Adrenal gland (tissue), 12 donors: ENCODE results near the gene HDLBP. TPM values are rescaled to one million over a fixed set of nuclear protein-coding genes. Genes with fewer than 3 reads are reported as not detected.

Experiments used
- DNase-seq, 7 donors: peaks; one replicate each; pipeline ENCODE4 v3.0.0-alpha.2; 2019 to 2020
- H3K27ac ChIP-seq, 5 donors: fragments of 200-600 bp; sonication (generic) in 4 of 5; 1 replicate in 3 of 5; 2 replicates in 2 of 5; pipeline versions ENCODE4 v1.5.1 to v1.8.0; 2016 to 2020; ENCODE audit warnings: mild to moderate bottlenecking in 1 of 5
- H3K27me3 ChIP-seq: fragments of 200-600 bp; 2 replicates; pipeline ENCODE4 v1.8.0; 2021
- H3K36me3 ChIP-seq, 2 donors: fragments of 200-600 bp; replicated peaks in 1 of 2; 1 replicate in 1 of 2; 2 replicates in 1 of 2; pipeline versions ENCODE4 v1.5.1 to v1.8.0; 2018 to 2022
- H3K4me1 ChIP-seq, 2 donors: fragments of 200-600 bp; replicated peaks in 1 of 2; 1 replicate in 1 of 2; 2 replicates in 1 of 2; pipeline versions ENCODE4 v1.5.1 to v1.8.0; 2018 to 2021
- H3K4me3 ChIP-seq, 4 donors: fragments of 200-600 bp; sonication (generic) in 3 of 4; one replicate each; pipeline ENCODE4 v1.5.1; 2016 to 2018
- H3K9me3 ChIP-seq, 3 donors: fragments of 200-600 bp; sonication (generic) in 1 of 3; replicated peaks in 1 of 3; 1 replicate in 2 of 3; 2 replicates in 1 of 3; pipeline versions ENCODE4 v1.5.1 to v1.8.0; 2016 to 2021
- CTCF ChIP-seq, 6 experiments: fragments of 450-650 bp in 4 of 6; fragments of 200-600 bp in 2 of 6; sonication (generic) in 1 of 6; IDR thresholded peaks; 1 replicate in 5 of 6; 2 replicates in 1 of 6; pipeline versions ENCODE4 v1.5.1 to v1.8.0; 2016 to 2021; ENCODE audit warnings: antibody characterized with exemption in 6 of 6, mild to moderate bottlenecking in 2 of 6, moderate library complexity in 1 of 6
- POLR2A ChIP-seq, 2 donors: fragments of 450-650 bp; IDR thresholded peaks; one replicate each; pipeline ENCODE4 v1.6.1; 2017; ENCODE audit warnings: antibody characterized with exemption in 2 of 2, mild to moderate bottlenecking in 2 of 2, moderate library complexity in 1 of 2
- WGBS, 4 donors: extraction: QIAGEN DNeasy Blood & Tissue Kit in 2 of 4; methylation state at CpG; one replicate each; pipeline versions ENCODE4 v1.1.5 to v1.1.7; 2013 to 2017; 5-methylcytosine and 5-hydroxymethylcytosine counted together
- intact Hi-C, 2 donors: fragments of 100-400 bp; cut with DNase I; formaldehyde crosslinking; loops; one replicate each; pipeline versions ENCODE4 v1.14.1 to v1.15.0; 2022 to 2023
- polyA plus RNA-seq, 3 donors: library from polyadenylated mRNA; stranded (reverse); fragments of 200-250 nt in 2 of 3; fragments of 350-450 nt in 1 of 3; fragmentation: Illumina TruSeq in 1 of 3; extraction: RNeasy Lipid Tissue Mini Kit (QIAGEN cat#74804) in 1 of 3; gene quantifications; one replicate each; pipeline ENCODE4 v1.2.3, GENCODE V29; 2013 to 2014
- total RNA-seq, 9 donors: library from RNA; depleted of rRNA in 4 of 9; stranded (reverse); fragments of >200 nt in 4 of 9; fragments of 120-200 nt in 1 of 9; fragmentation: NEBNext Ultra II Directional in 1 of 9; extraction: Animal tissue kit (Norgen Biotek cat#: 25700) in 1 of 9; gene quantifications; one replicate each; pipeline versions ENCODE4 v1.1.0 to v1.2.4, GENCODE V29; 2013 to 2023
- donor health status: healthy with polysubstance abuse.
- donor health status: Bipolar disorder and iron deficiency.
- donor health status: DM: yes; HTN: yes; CAD: no.
- donor health status: DM: no; HTN: no; CAD: no.
- donor health status: DM: no; HTN: no; CAD: no.
- donor health status: DM: yes; HTN: yes; CAD: no.

HDLBP gene
- total and polyA plus RNA-seq, 12 donors: 295 to 880 (median 454) TPM

GRCh38 chr2:241263061-241263460 is 52.4 kb downstream of the HDLBP start:
- peak in 1 of 7 donors; percentile 41 for DNase-seq
- H3K27me3 ChIP-seq: no peaks in the 10 kb centered on the region
- intact Hi-C loops: loop anchor here in 1 of 2 donors (10.0 kb wide), 1 partner anchor 62 kb away; no protein-coding TSS in a partner anchor
- peaks cover 0 to 99% of the 10 kb centered on the region in 2 donors for H3K36me3 ChIP-seq
- no peaks in the 10 kb centered on the region for H3K9me3 ChIP-seq
- peaks cover under 1 to 17% of the 10 kb centered on the region in 2 donors for H3K4me1 ChIP-seq
- TF ChIP-seq POLR2A (IDR thresholded peaks at IDR 0.05) (no peak), CTCF (IDR thresholded peaks at IDR 0.05) (no peak)
- no peak overlapping the region for H3K4me3 ChIP-seq
- WGBS, 4 donors: 87 to 90% (median 89%) methylated on average over 7 of the region's 7 CpGs
- no peak overlapping the region for H3K27ac ChIP-seq

GRCh38 chr2:241261628-241262027 is 53.8 kb downstream of the HDLBP start:
- Histone ChIP-seq H3K4me3 (no peak overlapping the region), H3K4me1 (peaks cover 0 to 13% of the 10 kb centered on the region in 2 donors), H3K36me3 (peaks cover 0 to 99% of the 10 kb centered on the region in 2 donors), H3K27ac (peak overlapping the region in 1 of 5 donors; percentile 12), H3K27me3 (no peaks in the 10 kb centered on the region), H3K9me3 (no peaks in the 10 kb centered on the region)
- peak in 1 of 7 donors; percentile 45 for DNase-seq
- intact Hi-C loops: loop anchor here in 1 of 2 donors (10.0 kb wide), 1 partner anchor 63 kb away; no protein-coding TSS in a partner anchor
- TF ChIP-seq POLR2A (IDR thresholded peaks at IDR 0.05) (no peak), CTCF (IDR thresholded peaks at IDR 0.05) (no peak)
- WGBS, 4 donors: 90 to 97% (median 94%) methylated on average over 4 of the region's 4 CpGs

- TF ChIP-seq POLR2A (IDR thresholded peaks at IDR 0.05): no peak
- H3K4me1 ChIP-seq: peaks cover 5 to 13% of the 10 kb centered on the region in 2 donors
- no peaks in the 10 kb centered on the region for H3K27me3 ChIP-seq
- no peak overlapping the region for H3K4me3 ChIP-seq
- H3K9me3 ChIP-seq: no peaks in the 10 kb centered on the region
- H3K27ac ChIP-seq: peak overlapping the region in 1 of 5 donors; percentile 26
- peak in 3 of 7 donors; percentile 59 to 65 (median 60) for DNase-seq
- WGBS, 4 donors: 60 to 71% (median 66%) methylated on average over 3 of the region's 3 CpGs
- intact Hi-C loops: loop anchor here in 1 of 2 donors (10.0 kb wide), 1 partner anchor 64 kb away; no protein-coding TSS in a partner anchor
- H3K36me3 ChIP-seq: peaks cover 0 to 99% of the 10 kb centered on the region in 2 donors
Measured at GRCh38 chr2:241260911-241261310, 54.6 kb downstream of the HDLBP start.

- no peak for TF ChIP-seq POLR2A (IDR thresholded peaks at IDR 0.05)
- TF ChIP-seq CTCF (IDR thresholded peaks at IDR 0.05): no peak
- no peak overlapping the region for H3K27ac ChIP-seq
- 70 to 77% (median 73%) methylated on average over 8 of the region's 8 CpGs for WGBS, 4 donors
- H3K4me3 ChIP-seq: no peak overlapping the region
- intact Hi-C loops: no loop called here
- H3K27me3 ChIP-seq: no peaks in the 10 kb centered on the region
- no peaks in the 10 kb centered on the region for H3K9me3 ChIP-seq
- peak in 1 of 7 donors; percentile 45 for DNase-seq
- peaks cover 0 to 99% of the 10 kb centered on the region in 2 donors for H3K36me3 ChIP-seq
- H3K4me1 ChIP-seq: peaks cover 13 to 14% of the 10 kb centered on the region in 2 donors
Measured at GRCh38 chr2:241258505-241259280, 56.8 kb downstream of the HDLBP start.
